ENCODE data around the gene TBRG4.
A peak's percentile ranks its signal among the peaks of the same experiment; 100 is the strongest.
"Not testable (repeated sequence)": the region's sequence is repeated elsewhere in the genome, so short reads cannot be mapped to it uniquely, and the experiment has no call there.

TBRG4 gene

DNA sequence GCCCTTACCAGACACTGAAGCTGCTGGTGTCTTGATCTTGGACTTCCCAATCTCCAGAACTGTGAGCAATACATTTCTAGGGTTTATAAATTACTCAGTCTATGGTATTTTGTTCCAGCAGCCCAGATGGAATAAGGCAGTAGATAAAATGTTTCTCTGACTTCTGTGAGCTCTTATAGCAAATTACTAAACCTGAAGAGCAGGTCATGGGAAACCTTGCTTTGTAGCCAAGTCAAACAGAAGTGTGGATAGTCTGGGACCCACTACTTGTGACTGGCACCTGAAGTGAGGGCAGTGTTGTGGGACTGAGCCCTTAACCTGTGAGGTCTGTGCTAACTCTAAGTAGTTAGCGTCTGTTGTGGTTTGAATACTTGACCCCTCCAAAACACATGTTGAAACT is 4.6 kb upstream of the TBRG4 start:
- DNase-seq (ENCODE audit: low spot score), result no peak

DNA sequence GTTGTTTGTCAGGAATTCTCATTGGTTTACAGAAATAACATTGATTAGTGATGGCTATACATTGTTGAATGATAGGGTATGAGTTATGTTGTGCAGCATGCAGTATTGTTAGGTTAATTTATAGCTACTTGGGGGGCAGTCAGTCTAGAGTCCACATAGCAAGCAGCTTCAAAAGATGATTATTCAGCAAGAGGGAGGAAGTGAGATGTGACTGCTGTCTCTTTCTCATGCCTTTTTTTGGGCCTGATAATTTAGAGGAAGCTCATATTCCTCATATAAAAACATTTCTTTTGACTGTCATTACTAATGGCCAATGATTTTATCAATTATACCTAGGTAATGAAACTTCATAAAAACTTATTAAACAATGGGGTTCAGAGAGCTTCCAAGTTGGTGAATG is 3.4 kb upstream of the TBRG4 start:
- DNase-seq (ENCODE audit: low spot score), result no peak

DNA sequence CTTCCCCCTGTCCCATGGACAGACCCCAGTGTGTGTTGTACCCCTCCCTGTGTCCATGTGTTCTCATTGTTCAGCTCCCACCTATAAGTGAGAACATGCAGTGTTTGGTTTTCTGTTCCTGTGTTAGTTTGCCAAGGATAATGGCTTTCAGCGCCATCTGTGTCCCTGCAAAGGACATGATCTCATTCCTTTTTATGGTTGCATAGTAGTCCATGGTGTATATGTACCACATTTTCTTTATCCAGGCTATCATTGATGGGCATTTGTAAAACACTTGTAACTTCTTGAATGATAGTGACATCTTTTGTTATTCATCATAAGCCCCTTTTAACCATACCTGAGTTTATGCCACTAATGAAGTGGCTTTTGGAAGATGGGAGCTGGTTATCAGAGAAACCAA is 2.8 kb upstream of the TBRG4 start:
- DNase-seq (ENCODE audit: low spot score), result not testable (repeated sequence)

DNA sequence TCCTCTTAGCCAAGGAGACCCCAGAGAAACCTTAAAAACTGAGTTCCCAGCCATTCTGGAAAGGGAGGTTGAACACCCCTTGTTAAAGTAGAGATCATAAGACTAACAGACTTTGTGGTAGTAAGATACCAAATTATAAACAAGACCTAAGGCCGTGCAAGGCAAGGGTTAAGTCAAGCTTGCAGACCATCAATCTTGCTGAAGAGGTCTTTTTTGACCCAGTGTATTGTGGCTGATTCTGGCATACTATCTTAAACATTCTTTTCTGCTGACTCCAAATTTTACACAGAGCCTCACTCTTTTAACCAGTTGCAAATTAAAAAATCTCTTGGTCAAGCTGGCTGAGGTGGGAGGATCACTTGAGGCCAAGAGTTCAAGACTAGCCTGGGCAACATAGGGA is 1.2 kb upstream of the TBRG4 start:
- peak; percentile 12 for DNase-seq (ENCODE audit: low spot score)

DNA sequence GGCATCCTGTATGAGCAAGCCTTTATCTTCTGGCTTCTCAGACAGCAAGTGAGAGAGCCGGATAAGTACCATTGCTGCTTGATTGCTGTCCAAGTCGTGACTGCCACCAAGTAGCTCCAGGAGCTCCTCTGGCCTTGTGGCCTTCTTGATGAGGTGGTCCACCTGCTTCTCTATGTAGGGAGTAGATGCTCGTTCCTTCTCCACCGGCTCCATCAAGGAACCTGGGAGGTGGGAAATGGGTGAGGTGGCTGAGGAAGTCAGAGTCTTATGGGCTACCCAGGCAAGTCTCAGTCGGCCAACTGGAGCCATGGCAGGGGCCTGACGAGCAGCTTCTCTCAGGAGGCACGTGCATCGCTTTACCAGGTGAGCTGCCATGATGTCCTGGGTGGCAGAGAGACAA is 2.6 kb downstream of the TBRG4 start:
- no peak for DNase-seq (ENCODE audit: low spot score)

DNA sequence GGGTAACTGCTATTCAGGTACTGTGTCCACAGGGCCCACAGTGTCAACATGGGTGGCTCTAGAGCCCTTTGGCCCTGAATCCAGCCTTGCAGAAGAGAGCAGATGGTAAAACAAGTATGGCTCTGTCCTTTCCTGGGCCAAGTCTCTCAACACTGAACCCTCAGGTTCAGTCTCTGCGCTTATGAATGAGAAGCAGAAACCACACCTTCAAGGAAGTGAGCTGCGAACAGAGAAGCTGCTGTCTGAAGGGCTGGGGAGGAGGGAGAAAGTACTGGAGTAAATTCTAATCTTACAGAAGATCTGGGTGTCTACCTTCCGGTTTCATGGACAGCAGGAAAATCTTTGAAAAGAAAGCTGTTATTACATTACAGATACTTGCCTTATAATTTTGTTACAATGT is 4.1 kb downstream of the TBRG4 start:
- no peak for DNase-seq (ENCODE audit: low spot score)

DNA sequence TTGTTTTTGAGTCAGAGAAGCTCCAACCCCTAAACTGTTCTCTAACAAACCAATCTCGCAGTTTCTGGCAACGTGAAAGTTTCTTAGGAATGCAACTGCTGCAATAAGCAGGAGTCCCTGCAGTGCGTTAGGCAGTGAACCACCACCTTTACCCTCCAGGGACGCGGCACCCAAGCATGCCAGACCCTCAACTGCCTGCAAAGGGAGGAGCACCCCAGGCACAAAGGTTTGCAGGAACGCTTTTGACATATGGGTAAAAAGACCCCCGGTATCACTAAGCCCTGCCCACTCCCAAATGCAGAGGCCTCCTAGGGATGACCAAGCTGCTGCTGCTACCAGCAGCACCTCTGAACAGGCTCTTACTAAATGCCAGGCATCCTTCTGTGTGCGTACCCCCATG is 4.7 kb downstream of the TBRG4 start:
- no peak for DNase-seq (ENCODE audit: low spot score)

DNA sequence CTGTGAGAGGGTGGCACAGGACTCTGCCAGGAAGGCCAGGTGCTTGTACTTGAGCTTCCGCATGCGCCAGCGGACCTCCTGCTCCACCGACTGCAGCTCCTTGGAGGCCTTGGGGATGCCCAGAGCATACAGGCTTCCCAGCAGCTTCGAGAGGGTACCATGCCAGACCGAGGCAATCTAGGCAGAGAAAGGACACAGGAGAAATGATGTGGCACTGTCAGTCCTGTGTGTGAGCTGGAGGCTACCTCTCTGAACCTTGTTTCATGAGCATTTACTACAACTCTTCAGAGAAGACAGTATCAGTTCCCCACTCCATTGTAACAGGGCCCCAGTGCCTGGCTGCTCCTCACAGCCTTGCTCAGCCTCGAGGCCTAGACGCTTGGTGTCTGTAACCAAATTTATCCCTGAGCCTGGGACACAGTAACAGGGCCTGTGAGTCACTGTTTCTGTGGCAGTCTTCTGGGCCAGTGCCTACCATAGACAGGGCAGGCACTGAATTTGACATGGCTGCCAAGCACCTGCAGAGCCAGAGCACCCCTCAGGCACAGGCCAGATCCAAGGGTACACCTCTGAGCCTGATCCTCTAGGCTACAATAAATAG is 5.8 kb downstream of the TBRG4 start:
- no peak for DNase-seq (ENCODE audit: low spot score)

DNA sequence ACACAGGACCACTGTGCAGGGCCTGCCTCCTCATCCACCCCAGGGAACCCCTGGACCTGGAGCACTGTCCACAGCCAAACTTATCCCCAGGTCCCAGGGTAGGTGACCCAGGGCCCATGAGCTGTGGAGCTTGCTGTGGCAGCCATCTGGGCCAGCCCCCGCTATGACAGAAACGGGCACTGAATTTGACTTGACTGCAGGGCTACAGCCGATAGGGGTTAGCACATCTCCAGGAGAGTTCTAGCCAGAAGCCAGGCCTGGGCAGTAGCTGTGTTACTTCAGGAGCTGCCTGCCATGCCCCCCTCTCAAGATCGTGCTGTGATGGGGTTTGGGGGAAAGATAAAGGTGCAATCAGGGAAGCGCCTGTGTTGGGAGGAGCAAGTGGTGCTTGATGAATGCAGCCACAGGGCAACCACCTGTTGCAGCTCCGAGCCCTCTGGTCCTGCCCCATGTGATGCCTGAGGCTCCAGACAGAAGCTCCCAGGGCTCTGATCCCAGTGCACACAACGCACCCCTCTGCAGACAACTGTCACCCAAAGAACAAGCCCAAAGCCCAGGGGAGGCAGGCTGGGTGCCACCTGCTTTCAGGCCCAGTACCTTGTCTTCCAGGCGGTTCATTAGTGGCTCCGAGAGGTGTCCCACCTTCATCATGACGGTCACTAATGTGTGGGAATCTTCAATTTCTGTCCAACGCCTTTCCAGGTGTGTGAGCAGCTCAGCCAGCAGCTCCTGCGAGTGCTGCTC is 6.5 kb downstream of the TBRG4 start:
- no peak for DNase-seq (ENCODE audit: low spot score)

DNA sequence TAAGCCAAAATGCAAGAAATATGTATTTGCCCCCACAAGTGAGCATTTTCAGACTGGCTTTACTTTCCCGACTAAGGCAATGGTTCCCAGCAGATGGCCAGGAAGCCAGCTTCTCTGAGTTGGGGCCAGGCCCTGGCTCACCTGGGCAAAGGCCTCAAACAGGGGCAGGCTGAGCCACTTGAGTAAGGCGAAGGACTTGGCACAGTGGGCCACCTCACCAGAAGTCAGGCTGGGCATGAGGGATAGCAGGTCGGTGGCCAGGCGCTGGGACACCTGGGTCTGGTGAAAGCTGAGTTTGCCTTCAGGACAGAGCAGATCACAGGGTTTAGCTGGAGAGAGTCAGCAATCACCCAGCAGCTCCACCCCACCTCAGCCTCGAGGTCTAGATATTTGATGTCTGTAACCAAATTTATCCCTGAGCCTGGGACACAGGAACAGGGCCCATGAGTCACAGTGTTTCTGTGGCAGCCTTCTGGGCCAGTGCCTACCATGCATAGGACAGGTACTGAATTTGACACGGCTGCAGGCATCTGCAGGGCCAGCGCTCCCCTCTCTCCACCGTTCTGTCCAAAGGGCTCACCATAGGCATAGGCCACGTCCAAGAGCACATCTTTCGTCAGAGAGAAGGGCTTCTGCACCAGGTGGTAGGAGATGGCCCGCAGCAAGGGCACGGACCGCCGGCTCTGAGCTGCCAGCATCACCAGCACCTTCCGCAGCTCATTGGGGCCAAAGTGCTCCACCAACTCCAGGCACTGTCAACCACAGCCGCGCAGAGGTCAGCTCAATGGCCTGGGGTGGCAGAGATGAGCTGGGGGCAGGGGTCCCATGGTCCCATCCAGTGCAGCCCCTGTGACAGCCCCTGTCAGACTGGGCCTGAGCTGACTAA is 7.3 kb downstream of the TBRG4 start:
- DNase-seq (ENCODE audit: low spot score), result no peak

DNA sequence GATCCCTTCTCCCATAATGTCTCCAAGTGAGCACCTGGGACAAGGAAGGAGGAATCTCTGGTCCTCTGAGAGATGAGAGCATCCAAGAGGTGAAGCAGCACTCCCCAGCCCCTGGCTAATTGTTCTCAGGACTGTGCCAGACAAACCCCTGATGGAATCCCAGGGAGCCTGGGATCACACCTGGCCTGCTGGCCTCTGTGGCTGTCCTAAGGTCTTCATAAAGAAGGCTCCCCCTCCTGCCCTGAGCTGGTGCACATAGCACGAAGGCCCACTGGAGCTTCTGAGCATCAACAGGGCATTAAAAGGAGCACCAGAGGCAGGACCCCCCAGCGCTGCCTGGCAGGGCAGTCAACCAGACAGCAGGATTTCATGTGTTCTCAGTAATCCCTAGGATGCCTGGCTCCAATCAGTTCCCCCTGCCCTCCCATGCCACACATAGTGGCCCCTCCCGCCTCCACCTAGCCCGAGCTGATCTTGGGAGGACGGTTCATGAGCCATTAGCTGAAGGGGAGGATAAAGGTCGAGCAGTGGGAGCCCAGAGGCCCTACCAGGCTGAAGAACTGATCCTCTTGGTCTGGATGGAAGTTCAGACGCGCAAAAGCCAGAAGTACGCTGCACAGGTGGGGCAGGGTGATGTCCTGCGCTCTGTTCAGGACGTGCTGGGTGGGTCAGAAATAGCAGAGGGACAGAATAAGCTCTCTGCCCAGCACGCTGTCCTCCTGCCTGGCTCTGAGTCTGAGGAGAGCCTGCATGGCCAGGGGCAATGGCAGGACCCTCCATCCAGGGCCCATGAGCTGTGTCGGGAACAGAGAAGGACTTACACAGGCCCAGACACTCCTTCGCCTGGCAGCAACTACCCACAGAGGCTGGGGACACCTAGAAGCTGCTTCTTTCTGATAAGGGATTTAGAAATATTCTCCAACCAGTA is 8.4 kb downstream of the TBRG4 start:
- no peak for DNase-seq (ENCODE audit: low spot score)

DNA sequence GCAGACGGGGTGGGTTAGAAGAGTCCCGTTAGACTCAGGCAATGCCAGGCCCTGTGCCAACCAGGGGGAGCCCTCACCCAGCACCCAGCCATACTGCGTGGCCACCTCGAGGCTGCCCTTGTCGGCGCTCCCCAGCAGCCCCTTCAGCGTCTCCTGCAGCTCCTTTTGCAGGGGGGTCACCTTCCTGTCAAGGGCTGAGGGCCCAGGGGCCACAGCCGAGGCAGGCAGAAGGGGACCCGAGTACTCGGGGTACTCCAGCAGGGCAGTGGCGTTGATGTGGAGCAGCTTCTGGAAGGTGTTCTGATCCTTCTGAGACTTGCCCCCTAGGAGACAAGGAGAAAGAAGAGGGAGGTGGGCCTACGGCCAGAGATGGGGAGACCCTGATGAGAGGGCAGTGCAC is 9.7 kb downstream of the TBRG4 start:
- DNase-seq (ENCODE audit: low spot score), result no peak

DNA sequence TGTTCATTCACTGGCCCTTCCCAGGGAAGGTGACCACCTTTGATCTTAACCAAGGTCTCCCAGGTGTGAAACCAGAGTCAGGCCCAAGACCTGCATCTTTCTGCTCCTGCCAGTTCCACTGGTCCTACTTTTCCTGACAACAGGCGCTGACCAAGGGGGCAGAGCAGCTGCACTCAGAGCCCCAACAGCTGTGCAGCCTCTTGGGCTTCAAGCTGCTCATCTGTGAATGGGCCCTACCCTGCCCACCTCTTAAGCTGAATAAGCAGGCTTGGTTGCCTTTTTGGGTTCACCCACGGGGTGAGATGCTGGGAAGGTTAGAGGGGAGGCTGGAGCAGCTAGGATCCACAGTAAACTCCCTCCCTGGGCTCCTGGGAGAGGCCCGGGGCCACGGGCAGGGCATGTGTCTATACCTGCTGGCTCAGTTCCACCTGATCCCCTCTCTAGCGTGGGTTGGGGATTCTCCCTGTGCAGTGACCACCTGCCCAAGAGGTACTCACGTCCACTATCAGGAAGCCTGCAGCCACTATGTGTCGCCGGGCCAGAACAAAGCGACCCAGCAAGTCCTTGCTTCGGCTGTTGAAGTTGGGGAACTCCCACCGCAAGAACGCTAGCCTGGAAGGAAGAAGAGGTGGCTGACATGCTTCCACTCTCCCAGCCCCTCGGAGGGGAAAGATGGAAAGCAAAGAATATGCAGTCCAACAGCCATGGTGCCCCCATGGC is 10.6 kb downstream of the TBRG4 start:
- no peak for DNase-seq (ENCODE audit: low spot score)

DNA sequence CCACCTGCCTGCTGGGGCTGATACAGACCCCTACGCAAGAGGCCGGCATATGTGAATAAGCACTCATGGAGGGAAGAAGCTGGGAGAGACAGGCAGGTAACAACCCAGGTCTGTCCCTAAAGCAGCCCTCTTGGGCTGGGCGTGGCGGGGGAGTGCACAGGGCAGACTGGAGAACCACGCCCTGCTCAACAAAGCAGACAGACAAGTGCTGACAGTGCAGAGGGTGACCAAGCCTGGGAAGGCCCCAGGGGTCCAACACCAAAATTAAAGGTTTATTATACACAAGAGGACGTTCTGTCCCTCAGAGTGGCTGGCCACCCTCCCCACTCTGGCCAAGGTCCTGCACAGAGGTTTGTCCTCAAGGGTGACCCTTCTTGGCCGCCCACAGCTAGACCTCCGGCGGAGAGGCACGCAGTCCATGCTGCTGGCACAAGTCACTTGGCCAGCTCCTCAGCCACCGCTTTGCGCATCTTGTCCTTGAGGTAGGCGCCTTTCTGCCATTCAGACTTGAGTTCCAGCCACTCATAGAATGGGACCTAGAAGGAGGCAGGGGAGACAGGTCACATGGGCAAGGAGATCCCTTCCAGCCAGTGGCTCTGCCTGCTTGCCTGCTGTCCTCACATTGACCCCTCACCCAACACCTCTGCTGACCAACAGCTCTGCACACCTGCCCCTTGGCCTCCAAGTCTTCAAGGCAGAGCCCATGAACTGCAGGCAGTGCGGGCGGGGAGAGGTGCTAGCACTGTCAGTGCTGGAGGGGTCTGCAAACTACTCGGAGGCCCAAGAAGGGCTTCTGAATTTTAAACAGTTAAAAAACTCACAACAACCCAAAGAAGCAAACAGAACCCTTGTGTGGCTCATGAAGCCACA is 11.4 kb downstream of the TBRG4 start:
- no peak for DNase-seq (ENCODE audit: low spot score)

DNA sequence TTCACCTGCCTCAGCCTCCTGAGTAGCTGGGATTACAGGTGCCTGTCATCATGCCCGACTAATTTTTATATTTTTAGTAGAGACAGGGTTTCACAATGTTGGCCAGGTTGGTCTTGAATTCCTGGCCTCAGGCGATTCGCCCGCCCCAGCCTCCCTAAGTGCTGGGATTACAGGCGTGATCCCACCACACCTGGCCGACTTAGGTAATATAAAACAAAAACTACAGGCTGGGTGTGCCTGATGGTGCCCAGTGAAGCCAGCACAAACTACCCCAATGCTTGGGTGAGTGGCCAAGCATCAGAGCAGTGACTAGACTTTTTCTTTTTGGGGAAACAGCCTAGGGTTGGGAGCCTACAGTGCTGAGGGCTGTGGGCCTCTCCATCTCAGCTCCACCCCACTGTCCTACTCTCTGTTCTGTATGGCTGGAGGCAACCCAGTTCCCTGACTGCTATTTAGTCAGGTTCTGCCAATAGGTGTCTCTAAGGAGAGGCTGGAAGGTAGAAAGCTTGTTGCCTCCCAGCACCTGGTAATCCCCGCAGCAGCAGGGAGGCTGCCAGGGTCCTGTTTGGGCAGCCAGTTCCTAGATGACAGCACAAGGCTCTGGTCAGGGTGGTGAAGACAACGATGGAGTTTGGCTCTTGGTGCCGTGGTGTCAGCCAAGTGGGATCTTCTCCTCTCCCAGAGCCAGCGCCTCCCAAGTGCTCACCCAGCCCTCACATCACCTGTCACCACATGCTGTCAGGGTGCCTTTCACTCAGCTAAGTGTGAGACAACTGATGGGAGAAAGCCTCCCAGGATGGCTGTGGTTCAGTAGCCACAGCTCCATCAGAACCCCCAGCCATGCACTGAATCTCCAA is 12.3 kb downstream of the TBRG4 start:
- no peak for DNase-seq (ENCODE audit: low spot score)

DNA sequence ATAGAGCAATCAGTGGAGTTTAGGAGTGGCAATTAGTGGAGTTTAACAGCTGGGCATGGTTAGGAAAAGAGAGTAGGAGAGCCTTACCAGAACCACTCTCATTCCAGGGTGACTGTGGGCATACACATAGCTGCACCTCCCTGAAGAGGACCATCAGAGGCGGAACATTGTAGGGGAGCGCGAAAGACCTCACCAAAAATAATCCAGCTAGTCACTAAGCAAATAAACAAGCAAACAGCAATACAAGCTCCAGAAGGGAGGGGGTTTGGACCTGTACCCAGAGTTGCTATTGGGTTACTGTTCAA is 18.6 kb downstream of the TBRG4 start:
- no peak for DNase-seq (ENCODE audit: low spot score)

DNA sequence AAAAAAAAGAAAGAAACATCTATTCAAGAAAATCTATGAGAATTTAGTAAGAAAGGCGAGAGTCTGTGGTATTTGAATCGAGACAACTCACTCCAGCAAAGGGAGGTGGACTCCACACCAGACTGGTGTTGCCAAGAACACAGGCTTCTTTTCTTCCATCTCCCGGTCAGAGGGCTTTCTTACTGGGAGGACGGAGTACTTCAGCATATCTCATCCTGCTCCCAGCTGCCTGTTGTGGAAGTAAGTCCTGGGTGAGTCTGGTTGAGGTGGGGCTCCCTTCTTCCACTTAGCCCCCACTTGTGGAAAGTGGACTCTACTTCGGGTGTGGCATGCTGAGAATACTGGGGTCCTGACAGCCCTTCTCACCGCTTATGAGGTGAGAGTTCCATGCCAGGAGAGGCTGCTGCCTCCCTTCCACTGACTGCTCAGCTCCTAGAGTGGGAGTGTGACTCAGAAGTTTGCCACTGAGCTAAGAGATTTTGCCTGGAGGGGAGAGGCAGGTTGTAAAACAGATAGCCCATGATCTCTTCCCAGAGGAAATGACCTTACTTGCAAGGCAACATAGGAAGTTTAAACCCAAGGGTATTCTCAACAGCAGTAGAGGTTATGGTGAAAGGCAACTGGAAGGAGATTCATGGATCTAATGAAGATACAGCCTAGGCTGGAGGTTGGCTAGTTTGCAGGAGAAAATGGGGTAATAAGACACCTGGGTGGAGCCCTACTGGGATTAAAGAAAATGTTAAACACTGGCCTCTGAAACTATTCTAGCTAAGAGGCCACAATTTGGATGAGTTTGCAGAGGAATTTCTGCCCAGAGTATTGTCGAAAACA is 19.2 kb downstream of the TBRG4 start:
- no peak for DNase-seq (ENCODE audit: low spot score)

DNA sequence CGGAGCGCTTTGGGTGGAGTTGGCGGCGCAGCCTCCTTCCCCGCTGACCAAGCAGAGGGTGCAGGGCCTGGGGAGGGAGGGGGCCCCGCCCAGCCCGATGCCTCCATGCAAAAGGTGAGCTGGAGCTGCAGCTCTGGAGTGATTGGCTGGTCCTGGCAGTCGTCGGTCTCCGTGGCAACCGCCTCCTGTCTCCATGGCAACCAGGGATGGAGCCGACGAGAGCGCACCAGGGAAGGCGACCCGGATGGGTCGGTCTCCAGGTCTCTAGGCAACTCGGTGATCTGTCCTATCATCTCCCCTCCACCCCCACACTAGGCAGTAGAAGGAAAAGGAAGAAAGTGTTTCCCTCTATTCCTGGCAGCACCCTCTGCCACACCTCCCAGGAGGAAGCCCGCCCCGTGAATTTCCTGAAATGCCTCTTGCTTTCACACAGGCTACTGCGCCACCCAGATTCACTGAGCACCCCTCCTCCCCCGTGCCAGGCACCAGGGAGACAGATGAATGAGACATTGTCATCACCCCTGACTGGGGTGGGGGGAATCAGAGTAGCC is 22.1 kb downstream of the TBRG4 start:
- DNase-seq (ENCODE audit: low spot score), result peak; percentile 99

All from pons (tissue), 1 donor.